HG02970 (cell line): ENCODE results near the gene LAD1.

ENCODE experiments used
- ATAC-seq: cut with Tn5 transposase; IDR thresholded peaks from one replicate; pipeline ENCODE4 v1.9.1; 2021; ENCODE audit warnings: mild to moderate bottlenecking, moderate library complexity, moderate number of reproducible peaks; ENCODE audit not compliant: unreplicated experiment, low FRiP score

Gene LAD1, protein sequence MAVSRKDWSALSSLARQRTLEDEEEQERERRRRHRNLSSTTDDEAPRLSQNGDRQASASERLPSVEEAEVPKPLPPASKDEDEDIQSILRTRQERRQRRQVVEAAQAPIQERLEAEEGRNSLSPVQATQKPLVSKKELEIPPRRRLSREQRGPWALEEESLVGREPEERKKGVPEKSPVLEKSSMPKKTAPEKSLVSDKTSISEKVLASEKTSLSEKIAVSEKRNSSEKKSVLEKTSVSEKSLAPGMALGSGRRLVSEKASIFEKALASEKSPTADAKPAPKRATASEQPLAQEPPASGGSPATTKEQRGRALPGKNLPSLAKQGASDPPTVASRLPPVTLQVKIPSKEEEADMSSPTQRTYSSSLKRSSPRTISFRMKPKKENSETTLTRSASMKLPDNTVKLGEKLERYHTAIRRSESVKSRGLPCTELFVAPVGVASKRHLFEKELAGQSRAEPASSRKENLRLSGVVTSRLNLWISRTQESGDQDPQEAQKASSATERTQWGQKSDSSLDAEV

GRCh38 chr1:201399018-201399351 is at the start of gene LAD1:
Gene LAD1 (minus strand): TSS chr1:201399324. CDS start chr1:201399306, 18 bp downstream.
- ATAC-seq = no peak

DNA sequence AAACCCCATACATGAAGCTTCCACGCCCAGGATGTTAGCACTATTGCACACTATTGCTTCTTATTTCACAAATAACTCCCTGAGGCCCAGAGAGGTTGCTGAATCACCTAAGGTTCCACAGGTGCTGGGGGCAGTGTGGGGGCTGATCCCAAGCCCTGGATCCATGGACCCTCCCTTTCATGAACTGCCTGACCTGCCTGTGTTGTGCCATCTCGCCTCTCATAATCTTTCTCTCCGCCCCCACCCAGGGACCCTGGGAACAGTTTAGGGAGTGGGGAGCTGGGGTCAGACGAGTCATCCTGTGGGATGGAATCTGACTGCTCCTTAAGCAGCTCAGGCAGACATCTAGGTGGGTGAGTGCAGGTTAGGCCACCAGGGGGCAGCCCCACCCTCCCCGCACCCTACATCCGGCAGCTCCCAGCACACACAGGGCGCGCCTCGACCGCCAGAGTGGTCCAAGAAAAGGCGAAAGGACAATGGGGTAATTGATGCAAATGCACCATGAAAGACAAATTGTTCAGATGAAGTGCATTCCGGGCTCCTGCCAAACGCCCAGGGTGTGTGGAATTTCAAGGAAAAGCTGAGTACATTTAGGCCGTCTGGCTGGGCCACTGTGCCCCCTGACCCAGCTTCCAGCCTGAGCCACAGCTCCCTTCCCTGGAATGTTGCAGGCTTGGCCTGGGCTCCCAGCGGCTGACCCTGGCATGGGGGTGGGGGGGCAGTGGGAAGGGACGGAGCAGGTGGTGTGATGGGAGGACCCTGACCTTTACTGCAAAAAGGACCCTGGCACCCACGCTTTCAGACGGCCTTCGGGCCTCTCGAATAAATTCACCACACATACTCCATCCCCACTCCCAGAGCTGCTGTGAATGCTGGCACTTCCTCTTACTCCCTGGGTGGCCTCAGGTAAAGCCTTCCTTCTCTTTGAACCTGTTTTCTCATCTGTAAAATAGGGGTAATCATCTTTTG is 49.1 kb upstream of the LAD1 start:
- ATAC-seq = no peak

DNA sequence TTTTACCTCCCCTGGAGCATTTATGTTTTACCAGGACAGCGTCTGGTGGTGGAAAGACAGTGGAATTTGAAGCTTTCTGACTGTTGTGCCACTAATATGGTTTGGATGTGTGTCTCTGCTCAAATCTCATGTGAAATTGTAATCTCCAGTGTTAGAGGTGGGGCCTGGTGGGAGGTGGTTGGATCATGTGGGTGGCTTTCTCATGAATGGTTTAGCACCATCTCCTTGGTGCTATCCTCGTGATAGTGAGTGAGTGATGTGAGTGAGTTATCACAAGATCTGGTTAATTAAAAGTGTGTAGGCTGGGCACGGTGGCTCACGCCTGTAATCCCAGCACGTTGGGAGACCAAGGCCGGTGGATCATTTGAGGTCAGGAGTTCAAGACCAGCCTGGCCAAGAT is 46.2 kb upstream of the LAD1 start:
- ATAC-seq = no peak

DNA sequence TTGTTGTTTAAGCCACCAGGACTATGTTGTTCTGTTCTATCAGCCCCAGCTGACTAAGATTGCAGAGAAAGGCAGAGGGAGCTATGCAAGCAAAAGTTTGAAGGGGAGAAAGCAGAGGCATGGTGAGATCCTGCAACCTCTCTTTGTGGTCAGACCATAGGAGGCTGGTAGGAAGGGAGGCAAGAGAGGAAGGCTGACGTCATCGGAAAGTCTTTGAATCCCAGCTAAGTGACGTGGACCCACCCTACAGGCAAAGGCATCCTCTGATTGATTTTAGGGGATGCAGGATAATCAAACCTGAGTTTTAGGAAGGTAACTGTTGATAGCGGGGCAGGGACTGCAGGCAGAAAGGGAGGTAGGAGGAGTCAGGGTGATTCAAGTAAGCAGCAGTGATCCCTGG is 45.7 kb upstream of the LAD1 start:
- ATAC-seq = no peak

- ATAC-seq = no peak
Measured at GRCh38 chr1:201443747-201444146, 44.6 kb upstream of the LAD1 start.

DNA sequence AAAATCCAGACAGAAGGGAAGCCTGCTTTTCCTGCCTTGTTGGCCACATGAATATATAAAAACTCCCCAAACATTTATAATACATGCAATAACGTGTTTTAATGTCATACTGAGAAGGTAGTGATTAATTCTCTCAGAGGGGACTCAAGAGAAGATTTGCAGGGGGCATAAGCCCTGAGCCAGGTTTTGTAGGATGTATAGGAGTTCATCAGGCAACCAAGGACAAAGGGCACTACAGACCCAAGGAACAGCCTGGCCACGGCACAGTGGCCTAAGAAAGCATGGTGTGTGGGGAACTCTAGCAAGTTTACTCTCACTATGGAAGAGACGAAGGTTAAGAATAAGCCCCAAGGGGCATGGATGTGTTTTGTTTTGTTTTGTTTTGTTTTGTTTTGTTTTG is 37.8 kb upstream of the LAD1 start:
- no peak for ATAC-seq

DNA sequence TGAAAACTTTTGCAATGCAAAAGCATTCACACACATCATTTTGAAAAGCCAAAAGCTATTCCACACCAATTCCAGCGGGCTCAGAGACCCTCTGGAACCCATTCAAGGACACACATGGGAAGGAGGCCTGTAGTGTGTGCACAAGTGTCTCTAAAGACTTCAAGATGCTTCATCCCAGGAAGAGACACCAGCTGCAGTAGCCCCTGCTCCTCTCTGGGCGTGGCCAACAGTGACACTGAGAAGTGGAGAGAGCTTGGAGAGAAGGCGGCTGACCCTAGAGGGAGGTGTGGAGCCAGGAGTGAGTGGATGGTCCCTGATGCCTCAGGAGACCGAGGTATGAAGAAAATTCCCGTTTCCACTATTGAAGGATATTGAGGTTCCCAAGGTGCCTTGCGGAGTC is 37.3 kb upstream of the LAD1 start:
- ATAC-seq = no peak

DNA sequence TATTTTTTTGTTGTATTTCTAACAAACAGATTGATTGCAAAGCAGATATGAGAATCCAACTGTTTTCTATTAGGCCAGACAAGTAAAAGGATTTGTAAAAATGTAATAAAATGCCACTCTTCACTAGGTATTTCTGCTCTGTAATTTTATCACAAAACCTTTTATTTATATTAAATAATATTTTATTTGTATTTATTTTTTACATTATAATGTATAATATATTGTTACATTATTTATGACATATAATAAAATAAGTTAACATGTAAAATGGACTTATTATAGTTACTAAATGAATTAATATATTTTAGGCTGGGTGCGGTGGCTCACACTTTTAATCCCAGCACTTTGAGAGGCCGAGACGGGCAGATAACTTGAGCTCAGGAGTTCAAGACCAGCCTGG is 35.1 kb upstream of the LAD1 start:
- no peak for ATAC-seq

- no peak for ATAC-seq
Measured at GRCh38 chr1:201433609-201434008, 34.5 kb upstream of the LAD1 start.

DNA sequence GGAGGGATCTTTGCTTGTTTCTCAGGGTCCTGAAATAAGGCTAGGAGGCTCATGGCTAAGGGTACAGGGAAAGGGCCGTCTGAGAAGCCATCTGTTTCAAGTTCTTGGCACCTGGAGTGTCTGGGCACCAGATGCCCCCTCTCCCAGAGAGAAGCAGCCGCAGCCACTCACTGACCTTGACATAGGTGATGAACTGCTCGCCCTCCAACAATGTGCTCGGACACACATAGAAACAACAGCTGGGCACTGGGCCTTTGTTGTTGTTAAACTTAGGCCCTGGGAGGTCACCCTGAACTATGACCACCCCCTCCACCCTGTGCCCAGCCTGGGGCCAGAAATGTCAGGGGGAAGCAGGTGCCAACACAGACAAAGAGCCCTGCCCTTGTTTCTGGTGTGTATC is 31.7 kb upstream of the LAD1 start:
- ATAC-seq = no peak

DNA sequence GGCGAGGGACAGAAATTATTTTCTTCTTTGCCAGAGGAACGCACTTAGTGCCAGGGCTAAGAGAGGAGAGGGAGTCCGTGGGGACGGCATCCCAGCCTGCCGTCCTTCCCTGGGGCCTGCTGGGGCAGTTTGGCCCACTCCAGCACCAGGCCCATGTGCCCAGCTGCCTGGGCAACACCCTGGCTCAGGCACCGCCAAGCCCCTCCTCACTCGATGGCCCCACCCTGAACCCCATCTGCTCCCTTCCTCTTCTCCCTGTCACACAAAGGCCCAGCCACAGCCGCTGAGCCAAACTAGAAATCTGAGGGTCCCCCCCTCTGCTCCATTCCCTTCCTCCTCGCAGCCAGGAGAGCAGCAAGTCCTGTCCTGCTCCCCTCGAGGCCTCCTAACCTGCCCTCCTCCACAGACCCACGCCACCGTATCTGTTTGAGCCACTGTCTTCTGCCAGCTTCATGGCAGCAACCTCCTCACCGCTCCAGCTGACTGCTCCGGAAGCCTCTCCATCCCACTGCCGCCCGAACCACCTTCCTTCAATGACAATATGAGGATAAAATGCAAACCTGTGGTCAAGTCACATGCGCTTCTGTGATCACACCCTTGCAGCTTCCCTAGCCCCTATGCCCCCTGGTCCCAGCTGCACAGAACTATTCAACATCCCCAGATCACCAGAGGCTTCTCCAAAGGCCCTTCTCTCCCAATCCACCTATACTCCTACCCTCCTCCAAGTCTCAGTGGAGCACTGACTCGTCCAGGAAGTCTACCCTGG is 30.8 kb upstream of the LAD1 start:
- no peak for ATAC-seq

- ATAC-seq = no peak
Measured at GRCh38 chr1:201427963-201428362, 28.8 kb upstream of the LAD1 start.

DNA sequence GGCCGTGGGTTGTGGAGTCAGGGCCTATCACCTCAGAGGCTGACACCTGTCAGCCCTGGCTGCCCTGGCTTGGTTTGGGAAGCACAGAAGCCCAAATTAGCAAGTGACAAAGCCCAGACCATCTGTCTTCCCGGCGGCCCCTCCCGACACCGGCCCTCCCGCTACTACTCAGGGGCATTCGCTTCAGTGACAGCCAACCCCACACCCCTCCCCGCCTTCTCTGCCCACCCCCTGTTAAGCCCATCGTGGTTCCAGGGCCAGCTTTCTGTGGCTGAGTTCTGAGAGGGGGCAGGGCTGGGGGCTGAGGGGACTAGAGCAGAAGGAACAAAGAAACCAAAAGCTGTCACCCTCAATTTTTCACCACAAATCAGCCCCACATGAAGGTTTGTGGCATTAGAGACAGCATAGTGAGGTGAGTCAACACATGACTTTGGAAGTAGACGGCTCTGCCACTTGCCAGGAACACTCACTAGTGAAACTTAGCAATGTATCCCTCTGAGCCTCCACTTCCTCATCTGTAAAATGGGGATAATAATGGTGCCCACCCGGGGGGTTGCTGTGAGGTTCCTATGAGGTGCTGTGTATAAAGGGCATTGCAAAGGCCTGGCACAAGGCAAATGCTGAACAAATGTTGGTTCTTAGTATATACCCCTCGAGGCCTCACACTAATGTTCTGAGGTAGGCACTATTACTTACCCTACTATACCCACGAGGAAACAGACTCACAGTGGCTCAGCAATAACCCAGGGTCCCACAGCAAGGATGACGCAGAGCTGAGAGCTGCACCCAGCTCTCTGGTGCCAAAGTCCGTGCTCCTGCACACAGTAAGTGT is 27.6 kb upstream of the LAD1 start:
- ATAC-seq = no peak

DNA sequence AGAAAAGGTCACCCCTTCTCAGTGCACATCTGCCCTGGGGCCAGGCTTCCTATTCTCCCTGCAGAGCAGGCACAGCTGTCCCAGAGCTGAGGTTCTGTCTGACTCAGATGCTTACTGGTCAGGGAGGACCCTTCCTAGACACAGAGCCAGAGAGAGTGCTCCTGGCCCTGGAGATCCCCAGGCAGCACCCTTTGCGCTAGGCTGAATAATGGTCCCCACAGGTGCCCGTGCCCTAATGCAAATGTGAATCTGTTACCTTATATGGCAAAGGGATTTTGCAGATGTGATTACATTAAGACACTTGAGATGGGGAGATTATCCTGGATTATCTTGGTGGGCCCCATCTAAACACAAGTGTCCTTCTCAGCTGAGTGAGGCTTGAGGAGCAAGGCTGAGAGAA is 25.0 kb upstream of the LAD1 start:
- no peak for ATAC-seq

DNA sequence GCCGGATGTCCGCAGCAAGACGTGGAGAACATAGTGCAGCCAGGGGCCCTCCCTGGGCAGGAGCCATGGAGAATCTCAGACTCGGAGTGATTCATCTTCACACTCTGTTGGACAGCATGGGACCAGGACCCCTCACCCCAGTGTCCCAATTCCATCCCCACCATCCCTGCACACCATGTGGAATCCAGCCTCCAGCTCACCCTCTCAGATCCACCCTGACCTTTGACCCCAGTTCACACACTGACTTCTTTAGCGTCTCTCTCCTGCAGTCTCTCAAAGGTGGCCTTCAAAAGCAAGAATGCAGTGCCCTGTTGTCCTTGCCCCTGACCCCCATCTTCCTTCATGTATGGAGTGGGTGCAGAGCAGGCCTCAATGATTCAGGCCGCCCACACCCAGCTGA is 24.5 kb upstream of the LAD1 start:
- ATAC-seq = no peak

DNA sequence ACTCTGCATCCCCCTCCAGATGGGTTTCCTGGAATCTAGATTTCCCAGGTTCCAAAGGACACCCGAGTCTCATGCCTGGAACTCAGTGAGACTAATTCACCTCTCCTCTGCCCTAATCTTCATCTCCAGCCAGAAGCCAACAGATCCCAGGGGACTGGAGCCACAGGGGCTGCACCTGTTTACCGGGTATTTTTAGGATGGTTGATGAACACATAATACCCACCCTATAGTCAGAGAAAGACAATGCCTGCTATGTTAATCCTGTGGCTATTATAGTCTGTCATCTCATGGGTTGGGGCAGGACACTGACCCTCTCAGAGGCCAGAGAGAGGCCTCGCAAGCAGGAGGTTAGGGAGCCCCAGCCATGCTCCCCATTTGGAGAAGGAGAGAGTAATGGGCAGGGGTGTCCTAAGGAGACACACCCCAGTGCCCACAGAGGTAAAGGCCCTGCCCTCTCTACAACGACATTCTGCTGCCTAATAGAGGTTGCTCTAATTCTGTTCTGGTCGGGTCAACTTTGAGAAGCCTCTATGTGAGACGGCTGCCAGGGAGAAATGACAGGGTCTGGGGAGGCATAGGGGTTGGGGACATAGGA is 23.4 kb upstream of the LAD1 start:
- no peak for ATAC-seq

- no peak for ATAC-seq
Measured at GRCh38 chr1:201422026-201422425, 22.9 kb upstream of the LAD1 start.

GRCh38 chr1:201421041-201421440 is 21.9 kb upstream of the LAD1 start:
- ATAC-seq = no peak

GRCh38 chr1:201420608-201421002 is 21.5 kb upstream of the LAD1 start:
- ATAC-seq = no peak
